GM18861 (cell line): ENCODE measurements around the gene TMEM235.
A peak's percentile ranks its signal among the peaks of the same experiment; 100 is the strongest.
"Not testable (repeated sequence)": the region's sequence is repeated elsewhere in the genome, so short reads cannot be mapped to it uniquely, and the experiment has no call there.

Source experiments
- ATAC-seq: cut with Tn5 transposase; IDR thresholded peaks from one replicate; pipeline ENCODE4 v1.9.1; 2021; ENCODE audit not compliant: unreplicated experiment

Gene TMEM235

DNA sequence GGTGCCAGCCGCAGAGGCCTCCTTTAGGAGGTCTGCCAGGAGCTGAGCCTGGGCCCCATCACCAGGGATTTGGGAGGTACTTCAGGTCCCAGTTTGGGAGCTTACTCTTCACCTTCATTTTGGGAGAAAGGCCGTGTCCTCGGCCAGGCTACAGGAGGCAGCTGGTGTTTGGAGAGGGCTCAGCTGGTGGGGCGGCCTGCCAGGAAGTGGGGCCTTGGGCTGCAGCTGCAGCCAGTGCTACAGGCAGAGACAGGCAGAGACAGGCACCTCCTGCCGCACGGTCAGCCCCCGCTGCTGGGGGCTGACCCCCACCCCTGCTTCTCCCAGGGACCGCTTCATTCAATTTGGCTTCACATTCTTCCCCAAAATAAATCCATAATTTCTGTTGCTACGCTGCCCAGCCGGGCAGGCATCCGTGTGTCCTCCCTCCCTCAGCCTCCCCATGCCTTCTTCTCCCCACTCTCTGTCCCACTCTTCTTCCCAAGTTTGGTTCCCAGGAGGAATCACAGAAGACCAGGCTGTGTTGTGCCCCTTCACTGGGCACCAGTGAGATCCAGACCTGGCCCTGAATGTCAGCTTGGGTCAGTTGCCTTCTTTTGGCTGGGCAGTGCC lies 6.1 kb downstream of the TMEM235 start:
- ATAC-seq = no peak

DNA sequence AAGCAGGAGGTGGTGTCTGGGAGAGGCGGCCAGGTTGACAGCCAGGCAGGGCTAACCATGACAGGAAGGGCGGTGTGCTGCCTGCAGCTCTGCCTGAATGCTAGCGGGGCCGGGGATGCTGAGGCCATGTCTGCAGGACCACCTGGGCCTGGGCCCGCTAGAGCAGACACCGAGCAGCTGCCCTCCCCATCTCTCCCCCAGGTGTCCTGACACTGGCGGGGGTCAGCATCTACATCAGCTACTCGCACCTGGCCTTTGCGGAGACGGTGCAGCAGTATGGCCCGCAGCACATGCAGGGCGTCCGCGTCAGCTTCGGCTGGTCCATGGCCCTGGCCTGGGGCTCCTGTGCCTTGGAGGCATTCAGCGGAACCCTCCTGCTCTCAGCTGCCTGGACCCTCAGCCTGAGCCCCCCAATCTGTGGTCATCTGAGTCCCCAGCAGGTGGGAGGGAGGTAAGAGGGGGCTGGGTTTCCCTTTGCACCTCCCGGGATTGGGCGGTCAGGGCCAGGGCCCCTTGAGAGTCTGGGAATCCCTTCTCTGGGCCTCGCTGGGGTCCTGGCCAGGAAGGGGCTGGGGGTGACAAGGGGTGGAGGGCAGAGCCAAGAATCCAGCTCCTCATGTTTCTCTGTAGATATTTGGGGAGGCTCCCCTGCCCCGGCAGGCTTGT lies 7.5 kb downstream of the TMEM235 start:
- ATAC-seq = no peak

DNA sequence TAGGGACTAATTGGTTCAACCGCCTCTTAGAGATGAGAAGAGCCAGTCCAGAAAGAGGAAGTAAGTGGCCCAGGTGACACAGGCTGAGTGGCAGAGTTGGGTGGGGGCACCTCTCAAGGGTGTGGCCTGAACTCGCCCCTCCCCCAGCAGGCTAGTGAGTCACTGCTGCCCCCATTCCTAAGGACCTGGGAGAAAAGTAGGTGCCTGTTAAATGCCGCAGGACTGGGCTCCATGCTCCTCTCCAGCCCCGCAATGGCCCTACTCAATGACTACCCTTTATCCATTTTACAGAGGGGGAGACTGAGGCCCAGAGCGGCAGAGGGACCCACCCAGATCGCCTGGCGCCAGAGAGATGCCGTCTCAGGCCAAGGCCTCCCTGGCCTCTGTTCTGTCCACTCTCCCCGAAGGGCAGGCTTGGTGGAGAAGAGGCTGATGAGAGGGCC lies 8.1 kb downstream of the TMEM235 start:
- no peak for ATAC-seq

DNA sequence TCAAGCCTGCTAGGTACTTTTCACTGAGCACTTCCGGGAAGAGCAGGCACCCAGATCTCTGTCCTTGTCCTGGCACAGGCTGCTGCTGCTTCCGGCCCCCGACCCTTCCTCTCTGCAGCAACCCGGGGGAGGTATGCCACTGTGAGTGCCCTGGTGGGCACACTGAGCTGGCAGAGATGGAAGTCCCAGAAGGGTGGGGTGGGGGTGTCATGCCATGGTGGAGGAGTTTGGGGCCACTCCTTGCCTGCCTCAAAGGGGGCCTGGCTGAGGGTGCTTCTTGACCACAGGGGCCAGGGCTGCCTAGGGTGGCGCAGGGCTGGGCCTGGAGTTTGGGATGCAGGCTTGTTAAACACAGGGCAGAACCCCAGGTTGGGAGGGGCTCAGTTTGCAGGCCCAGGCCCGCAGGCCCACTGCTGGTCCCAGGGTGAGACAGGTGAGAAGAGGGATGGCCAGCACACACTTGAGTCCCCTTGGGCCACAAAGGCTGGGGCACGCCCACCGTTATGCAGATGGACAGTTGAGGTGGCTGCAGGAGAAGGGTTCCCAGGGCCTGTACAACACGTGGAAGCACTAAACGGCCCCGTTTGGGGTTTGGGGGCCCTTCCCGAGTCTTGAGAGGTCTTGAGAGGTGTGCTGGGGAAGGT lies 8.7 kb downstream of the TMEM235 start:
- ATAC-seq = no peak

DNA sequence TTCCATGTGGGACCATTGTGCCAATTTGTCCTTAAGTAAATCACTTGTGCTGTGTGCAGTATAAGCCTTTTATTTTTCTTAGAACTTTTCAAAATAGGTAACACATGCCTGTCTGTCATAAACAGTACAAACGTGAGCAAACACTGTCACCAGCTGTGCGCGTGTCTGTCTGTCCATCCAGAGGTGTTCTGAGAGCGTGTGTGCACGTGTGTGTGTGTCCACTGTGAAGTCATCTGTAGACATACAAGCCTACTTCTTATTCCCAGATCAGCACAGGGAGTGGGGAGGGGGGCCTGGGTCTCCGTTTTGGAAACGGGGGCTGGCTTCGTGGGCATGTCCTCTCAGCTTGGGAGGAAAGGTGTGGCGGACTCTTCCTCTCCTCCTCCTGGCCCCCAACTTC lies 9.4 kb downstream of the TMEM235 start:
- ATAC-seq = no peak

DNA sequence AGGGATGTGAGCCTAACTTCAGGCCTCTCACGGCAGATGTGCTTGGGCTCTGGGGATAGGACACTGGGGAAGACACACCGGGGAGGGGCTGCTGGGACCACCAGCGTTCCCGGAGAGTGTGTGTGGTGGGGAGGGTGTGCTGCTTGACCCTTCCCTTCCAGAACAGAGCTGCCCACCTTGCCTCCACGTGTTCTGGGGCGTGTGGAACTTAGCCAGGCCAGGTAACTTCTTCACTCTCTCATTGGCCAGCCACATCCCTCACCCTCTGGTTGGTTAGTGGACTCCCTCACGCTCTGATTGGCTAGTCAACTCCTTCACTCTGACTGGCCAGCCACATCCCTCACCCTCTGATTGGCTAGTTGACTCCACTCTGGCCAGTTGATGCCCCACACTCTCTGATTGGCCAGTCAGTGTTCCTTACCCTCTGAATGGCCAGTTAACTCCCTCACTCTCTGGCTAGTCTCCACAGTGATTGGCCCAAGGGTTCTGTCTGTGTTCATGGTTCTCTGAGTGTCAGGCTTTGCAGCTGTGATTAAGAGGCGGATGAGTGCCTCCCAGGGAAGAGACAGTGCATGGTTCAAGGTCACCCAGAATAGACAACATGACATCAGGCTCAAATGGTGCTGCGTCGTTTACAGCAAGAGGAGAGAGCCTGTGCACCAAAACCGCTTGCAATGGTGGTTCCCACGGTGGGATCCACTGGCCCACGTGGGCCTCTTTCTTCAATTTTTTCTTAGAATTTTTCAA lies 10.0 kb downstream of the TMEM235 start:
- no peak for ATAC-seq

DNA sequence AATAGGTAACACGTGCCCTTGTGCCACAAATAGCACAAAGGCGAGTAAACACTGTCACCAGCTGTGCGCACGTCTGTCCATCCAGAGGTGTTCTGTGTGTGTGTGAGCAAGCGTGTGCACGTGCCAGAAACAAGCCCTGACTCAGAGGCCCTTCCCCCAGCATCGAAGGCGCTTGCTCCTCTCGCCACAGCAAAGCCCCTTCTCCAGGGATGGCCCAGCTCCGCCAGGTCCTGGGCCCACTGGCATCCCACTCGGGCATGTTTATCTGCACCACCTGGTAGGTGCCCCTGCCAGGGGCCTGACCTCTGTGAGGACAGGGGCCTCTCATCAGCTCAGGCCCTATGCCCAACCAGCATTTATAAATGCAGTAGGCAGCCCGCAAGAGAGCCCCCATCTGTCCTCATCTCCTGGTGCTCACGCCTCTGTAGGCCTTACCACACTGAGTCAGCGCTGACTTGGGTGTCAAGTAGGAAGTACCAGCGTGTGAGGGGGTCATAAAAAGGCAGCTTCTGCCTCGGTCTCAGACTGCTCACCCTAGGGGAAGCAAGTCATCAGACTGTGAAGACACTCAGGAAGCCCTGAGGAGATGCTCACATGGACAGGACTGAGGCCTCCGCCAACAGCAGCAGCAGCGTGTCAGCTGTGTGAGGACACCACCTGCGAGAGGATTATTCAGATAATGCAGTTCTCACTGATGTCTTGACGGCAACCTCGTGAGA lies 10.8 kb downstream of the TMEM235 start:
- no peak for ATAC-seq

DNA sequence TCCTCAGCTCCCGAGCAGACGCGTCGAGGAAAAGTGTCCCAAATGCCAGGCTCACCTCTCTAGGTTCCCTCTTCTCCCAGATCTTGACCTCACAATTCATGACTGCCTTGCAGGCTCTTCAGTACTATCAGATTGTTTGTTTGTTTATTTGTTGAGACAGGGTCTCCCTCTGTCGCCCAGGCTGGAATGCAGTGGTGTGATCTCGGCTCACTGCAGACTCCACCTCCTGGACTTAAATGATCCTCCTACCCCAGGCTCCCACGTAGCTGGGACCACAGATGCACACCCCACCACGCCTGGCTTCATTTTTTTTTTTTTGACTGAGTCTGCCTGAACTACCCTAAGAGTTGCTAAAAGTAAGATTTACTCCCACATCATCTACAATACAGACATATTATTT lies 15.9 kb downstream of the TMEM235 start:
- no peak for ATAC-seq

DNA sequence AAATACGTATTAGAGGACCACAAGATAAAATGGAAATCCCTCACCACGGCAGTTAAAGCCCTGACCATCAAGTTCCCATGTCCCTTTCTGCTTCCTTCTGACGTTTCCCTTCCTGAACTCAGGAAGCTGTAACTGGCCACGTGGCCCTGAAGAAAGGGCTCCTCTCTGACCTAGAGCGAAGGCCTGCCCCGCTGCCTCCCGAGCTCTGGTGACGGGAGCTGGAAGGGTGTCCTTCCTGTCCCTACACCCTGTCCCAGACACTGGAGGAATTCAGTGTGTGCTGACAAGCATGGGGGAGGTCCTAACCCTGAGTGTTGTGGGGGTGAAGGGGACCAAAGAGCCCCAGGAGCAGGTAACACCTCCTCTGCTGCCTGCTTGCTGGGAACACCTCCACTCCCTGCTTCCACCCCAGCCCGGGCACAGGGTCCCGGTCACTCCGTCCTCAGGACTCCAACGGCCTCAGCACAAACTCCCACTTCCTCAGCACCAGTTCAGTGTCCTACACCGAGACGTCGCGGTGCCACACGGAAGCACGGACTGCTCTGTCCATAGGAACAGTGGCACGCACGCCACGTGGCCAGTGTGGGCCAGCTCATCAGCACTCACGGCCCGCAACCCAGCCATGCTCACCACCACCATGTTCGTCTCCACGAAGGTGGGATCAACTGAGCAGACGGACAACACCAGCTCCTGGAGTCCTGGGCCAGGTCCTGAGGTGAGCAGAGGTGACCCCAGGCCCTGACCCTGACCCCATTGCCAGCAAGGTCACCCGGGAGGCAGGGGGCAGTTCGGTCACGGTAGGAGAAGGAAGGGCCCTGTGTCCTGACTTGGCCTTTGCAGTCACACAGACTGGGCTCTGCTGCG lies 16.9 kb downstream of the TMEM235 start:
- ATAC-seq = no peak

DNA sequence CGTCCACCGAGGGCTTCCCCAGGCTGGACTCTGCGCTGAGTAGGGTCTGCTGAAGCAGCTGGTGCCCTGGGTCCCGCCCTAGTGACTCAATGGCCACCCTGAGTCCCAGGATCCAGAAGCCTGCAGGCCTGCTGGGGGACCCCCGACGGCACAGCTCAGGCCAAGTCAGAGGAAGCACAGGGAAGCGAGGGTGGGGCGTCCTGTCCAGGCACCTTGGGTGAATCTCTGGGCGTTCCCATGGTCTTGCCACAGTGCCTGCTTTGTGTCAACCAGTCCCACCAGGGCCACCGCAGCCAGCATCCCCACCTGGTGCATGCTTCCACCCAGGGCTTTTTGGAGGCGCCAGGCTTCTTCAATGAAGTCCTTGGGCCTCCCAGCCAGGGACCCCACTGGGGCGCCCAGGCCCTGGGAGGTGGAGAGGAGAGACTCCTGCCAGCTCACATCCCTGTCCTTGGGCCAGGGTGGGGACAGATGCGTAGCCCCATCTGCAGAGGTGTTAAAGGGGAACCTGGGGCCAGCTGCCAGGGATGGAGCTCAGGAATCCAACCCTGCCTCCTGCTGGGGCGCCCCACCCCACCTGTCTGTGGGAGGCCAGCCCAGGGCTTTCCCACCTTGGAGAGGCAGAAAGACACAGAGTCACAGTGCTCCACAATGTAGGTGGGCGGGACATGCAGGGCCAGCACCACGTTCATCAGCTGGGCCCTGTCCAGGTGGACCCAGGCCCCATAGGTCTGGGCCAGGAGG lies 17.8 kb downstream of the TMEM235 start:
- no peak for ATAC-seq

DNA sequence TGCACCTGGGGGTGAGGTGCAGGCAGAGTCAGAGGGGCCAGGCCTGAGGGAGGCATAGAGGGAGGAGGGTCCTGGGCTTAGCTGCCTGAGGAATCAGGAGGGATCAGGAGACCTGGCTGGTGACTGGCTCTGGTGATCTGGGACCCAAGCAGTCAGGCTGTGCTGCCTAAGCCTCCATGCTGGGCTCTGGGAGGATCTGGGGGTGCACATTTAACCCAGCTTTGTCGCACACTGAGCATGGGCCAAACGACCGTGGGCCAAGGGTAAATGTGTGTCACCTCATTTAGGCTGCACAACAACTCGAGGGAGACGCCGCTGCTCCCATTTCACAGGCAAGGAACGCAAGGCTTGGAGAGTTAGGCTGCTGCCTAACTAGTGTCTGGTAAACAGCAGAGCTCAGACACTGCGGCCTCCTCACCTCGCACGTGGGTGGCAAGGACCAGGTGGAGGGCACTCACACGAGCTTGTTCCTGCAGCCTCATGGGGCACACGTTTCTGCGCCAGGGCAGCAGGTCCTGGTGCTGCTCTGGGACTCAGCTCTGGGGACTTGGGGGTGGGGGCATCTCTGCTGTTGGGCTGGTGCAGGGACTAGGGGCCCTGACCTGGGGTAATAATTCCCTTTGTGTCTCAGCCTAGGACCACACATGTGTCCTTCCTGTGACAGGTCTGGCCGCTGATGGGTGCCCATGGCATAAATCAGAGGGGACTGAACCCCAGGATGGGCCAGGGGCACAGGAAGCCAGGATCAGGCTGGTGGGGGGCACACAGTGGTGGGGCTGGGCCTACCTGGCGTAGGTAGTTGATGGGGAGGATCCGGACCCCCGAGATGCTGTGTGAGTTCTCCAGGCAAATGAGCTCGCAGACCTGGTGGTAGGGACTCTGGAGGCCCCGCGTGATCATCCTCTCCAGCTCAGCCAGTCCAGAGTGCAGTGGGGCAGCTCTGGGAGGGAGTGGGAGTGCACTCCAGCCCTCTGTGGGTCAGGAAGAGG lies 18.7 kb downstream of the TMEM235 start:
- no peak for ATAC-seq

DNA sequence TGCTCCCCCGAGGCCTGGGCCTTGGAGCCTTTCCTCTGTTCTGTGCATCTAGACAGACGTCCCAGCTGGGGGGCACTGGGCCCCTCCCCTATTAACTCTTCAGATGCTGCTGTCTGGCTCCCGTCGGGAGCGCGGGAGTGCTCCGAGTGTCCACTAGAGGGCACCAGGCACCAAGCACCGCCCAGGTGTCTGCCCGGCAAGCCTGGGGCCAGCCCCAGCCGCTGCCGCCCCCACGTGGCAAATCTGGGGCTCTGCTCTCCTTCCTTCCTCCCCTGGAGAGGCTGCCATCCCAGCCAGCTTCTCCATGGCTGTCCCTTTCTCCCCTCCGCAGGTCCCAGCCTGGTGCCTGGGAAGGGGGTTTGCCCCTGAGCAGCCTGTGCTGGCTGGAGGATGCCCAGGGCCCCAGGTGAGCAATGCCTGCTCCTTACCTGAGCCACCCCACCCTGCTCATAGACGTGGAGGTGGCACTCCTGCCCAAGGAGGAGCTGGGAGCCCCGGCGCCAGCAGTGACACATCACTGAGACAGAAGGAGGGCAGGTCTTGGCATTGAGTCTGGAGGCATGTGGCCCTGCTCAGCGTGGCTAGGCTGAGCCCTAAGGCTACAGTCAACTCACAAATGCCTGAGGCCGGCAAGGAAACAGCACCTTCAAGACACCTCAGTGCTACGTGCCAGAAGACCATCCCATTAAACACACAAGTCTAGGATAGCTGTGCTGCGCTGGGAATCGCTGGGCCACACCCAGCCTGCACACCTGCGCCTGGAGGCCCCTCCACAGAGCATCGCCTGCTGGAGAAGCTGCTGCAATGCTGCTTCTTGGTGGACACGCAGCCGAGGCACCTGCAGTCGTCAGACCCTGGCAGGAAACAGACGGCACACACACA lies 19.7 kb downstream of the TMEM235 start:
- peak; percentile 54 for ATAC-seq

DNA sequence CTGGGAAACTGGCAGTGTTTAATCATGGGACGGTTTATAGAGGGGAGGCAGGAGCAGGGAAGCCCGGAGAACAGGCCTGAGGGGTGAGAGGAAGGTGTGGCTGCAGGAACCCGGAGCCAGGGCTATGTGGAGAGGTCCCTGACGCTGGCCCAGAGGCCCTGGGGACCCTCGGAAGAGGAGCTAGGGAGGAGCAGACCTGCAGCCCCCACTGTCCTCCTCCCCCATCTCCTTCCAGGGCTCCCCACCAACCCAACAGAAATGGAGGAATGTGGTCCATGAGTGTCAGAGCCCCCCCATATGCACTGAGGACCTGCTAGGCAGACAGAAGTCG lies 20.3 kb downstream of the TMEM235 start:
- no peak for ATAC-seq

DNA sequence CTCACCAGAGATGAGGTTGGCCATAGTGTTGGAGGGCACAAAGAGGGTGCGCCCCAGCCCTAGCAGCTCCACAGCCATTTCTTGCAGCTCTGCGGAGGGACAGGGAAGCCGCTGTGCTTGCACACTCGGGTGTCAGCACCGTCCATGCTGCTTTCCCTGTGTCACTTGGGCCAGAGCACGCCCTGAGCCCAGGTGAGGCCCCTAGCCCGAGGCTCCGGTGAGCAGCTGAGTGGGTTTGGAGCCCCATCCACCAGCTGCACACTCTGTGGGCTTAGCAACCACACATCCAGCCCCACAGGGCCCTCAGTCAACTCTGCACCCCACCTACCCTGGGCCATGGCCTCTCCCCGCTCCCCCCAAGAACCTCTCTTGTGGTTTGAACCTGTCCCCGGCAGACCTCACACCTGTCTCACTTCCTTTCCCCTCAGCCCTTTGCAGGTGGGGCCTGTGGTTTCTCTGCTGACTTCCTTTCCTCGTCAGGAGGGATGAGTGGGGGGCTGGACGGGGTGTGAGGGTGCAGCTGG lies 20.7 kb downstream of the TMEM235 start:
- no peak for ATAC-seq

DNA sequence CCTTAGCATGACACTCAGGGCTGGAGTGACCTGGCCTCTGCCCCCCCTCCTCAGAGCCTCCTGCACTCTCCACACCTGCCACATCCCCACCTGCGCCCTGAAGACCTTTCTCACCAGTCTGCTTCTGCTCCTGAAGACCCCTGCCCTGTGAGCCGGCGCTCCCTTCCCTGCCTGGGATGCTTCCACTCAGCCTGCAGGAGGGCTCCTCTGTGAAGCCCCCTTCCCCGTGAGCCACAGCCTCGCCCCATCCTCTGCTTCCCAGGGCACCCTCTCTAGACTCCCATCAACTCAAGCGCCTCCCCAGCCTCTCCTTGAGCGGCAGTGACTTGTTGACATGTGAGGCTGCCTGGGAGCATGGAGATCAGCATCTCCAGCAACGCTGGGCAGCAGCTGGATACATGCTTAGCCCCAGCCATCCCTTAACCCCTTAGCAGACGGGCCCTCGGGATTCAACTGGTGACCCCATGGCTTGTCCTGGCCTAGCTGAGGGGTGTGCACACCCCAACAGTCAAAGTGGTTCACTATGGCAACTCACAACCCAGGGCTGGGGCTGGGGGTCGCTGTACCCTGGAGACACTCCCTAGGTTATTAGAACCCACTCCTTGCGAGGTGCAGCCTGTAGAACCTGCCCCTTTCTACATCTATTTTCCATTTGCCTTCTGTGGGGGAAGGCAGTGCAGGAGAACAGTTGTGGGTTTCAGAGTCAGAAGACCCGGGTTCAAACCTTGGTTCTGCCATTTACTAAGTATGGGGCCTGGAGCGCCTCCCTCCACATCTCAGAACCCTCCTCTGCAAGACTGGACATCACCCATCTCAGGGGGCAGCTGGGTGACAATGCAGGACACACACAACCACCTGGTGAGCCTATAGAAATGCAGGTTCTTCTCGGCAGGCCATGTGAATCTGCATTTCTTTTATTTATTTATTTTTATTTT lies 21.5 kb downstream of the TMEM235 start:
- no peak for ATAC-seq

DNA sequence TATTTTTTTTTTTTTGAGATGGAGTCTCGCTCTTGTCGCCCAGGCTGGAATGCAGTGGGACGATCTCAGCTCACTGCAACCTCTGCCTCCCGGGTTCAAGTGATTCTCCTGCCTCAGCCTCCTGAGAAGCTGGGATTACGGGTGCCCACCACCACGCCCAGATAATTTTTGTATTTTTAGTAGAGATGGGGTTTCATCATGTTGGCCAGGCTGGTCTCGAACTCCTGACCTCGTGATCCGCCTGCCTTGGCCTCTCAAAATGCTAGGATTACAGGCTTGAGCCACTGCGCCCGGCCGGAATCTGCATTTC lies 22.2 kb downstream of the TMEM235 start:
- ATAC-seq = not testable (repeated sequence)
